Esophagus squamous epithelium (tissue), 5 donors: ENCODE data around the gene PJA1. TPM values are rescaled to one million over a fixed set of nuclear protein-coding genes. Genes with fewer than 3 reads are reported as not detected.

Source experiments
- DNase-seq: peaks from one replicate; lab custom pipeline; 2025; lab: John Stamatoyannopoulos, UW
- H3K27ac ChIP-seq, 4 donors: fragments of 200-600 bp; sonication (generic); one replicate each; pipeline ENCODE4 v1.5.1; 2016 to 2019; ENCODE audit warnings: mild to moderate bottlenecking in 1 of 4
- H3K27me3 ChIP-seq, 4 donors: fragments of 200-600 bp; sonication (generic); 1 replicate in 3 of 4; 2 replicates in 1 of 4; pipeline versions ENCODE4 v1.5.1 to v1.6.0; 2017 to 2021; ENCODE audit warnings: antibody characterized with exemption in 1 of 4
- H3K36me3 ChIP-seq, 3 donors: fragments of 200-600 bp; sonication (generic); one replicate each; pipeline ENCODE4 v1.5.1; 2016 to 2019
- H3K4me1 ChIP-seq, 3 donors: fragments of 200-600 bp; sonication (generic); one replicate each; pipeline ENCODE4 v1.5.1; 2017 to 2019
- H3K4me3 ChIP-seq, 4 donors: fragments of 200-600 bp; sonication (generic); 1 replicate in 3 of 4; 2 replicates in 1 of 4; pipeline ENCODE4 v1.5.1; 2016 to 2019; ENCODE audit warnings: mild to moderate bottlenecking in 2 of 4, moderate library complexity in 1 of 4
- H3K9me3 ChIP-seq, 3 donors: fragments of 200-600 bp; sonication (generic); one replicate each; pipeline ENCODE4 v1.5.1; 2016 to 2019
- CTCF ChIP-seq, 6 experiments: fragments of 450-650 bp in 4 of 6; fragments of 200-600 bp in 2 of 6; sonication (generic) in 2 of 6; IDR thresholded peaks; one replicate each; pipeline ENCODE4 v1.5.1; 2016 to 2019; ENCODE audit warnings: antibody characterized with exemption in 6 of 6, mild to moderate bottlenecking in 4 of 6, moderate library complexity in 4 of 6
- POLR2A ChIP-seq, 4 donors: fragments of 450-650 bp; IDR thresholded peaks; one replicate each; pipeline ENCODE4 v1.6.1; 2017; ENCODE audit warnings: antibody characterized with exemption in 4 of 4, mild to moderate bottlenecking in 4 of 4, moderate library complexity in 3 of 4
- WGBS, 2 donors: methylation state at CpG; one replicate each; pipeline ENCODE4 v1.1.5; 2018; 5-methylcytosine and 5-hydroxymethylcytosine counted together
- intact Hi-C: fragments of 100-400 bp; cut with DNase I; formaldehyde crosslinking; loops from one replicate; pipeline ENCODE4 v1.15.0; 2022
- total RNA-seq, 4 donors: library from RNA; depleted of rRNA; stranded (reverse); fragments of >200 nt; gene quantifications; one replicate each; pipeline ENCODE4 v1.1.0, GENCODE V29; 2016
- donor health status: DM: yes; HTN: yes; CAD: no.

PJA1 gene
- total RNA-seq, 4 donors from 2014 or later: 7.5 to 24.2 (median 15.8) TPM

- intact Hi-C loops: no loop called here
- H3K27me3 ChIP-seq: peaks cover 0 to 1% (median 0%) of the 10 kb centered on the region in 4 donors
These were observed 31.2 kb downstream of the PJA1 start for GRCh38 chrX:69133921-69134542.

GRCh38 chrX:69131886-69132285 is 33.4 kb downstream of the PJA1 start:
- H3K36me3 ChIP-seq: no peaks in the 10 kb centered on the region
- TF ChIP-seq POLR2A (IDR thresholded peaks at IDR 0.05) (no peak), CTCF (IDR thresholded peaks at IDR 0.05) (no peak)
- 59 to 92% methylated on average over 2 to 5 of the region's 5 CpGs for WGBS, 2 donors
- no peak for DNase-seq
- H3K4me3 ChIP-seq: no peak overlapping the region
- no peaks in the 10 kb centered on the region for H3K9me3 ChIP-seq
- peaks cover 0 to 13% (median 7%) of the 10 kb centered on the region in 3 donors for H3K4me1 ChIP-seq
- H3K27me3 ChIP-seq: peaks cover 0 to 9% (median 0%) of the 10 kb centered on the region in 4 donors
- intact Hi-C loops: no loop called here
- no peak overlapping the region for H3K27ac ChIP-seq

More at GRCh38 chrX:69133921-69134542, 31.2 kb downstream of the PJA1 start:
- peaks cover 0 to 2% (median 0%) of the 10 kb centered on the region in 3 donors for H3K4me1 ChIP-seq
- no peak overlapping the region for H3K27ac ChIP-seq
- no peaks in the 10 kb centered on the region for H3K9me3 ChIP-seq
- 8 to 14% methylated on average over 6 of the region's 6 CpGs for WGBS, 2 donors
- H3K4me3 ChIP-seq: no peak overlapping the region
- no peak for DNase-seq
- no peak for TF ChIP-seq POLR2A (IDR thresholded peaks at IDR 0.05)
- TF ChIP-seq CTCF (IDR thresholded peaks at IDR 0.05): peak in 4 of 6 experiments; percentile 25 to 51 (median 32)
- H3K36me3 ChIP-seq: no peaks in the 10 kb centered on the region

- no peaks in the 10 kb centered on the region for H3K36me3 ChIP-seq
- no peak for DNase-seq
- no peaks in the 10 kb centered on the region for H3K9me3 ChIP-seq
- H3K27me3 ChIP-seq: peaks cover 0 to 9% (median 0%) of the 10 kb centered on the region in 4 donors
- intact Hi-C loops: no loop called here
- 33 to 48% methylated on average over 2 of the region's 2 CpGs for WGBS, 2 donors
- H3K4me3 ChIP-seq: no peak overlapping the region
- TF ChIP-seq CTCF (IDR thresholded peaks at IDR 0.05) (no peak), POLR2A (IDR thresholded peaks at IDR 0.05) (no peak)
- H3K27ac ChIP-seq: no peak overlapping the region
- peaks cover 0 to 13% (median 7%) of the 10 kb centered on the region in 3 donors for H3K4me1 ChIP-seq
These were observed 34.8 kb downstream of the PJA1 start for GRCh38 chrX:69130439-69130838.

GRCh38 chrX:69128588-69128987 is 36.7 kb downstream of the PJA1 start:
- H3K4me3 ChIP-seq: peak overlapping the region in 1 of 4 donors; percentile 42
- intact Hi-C loops: no loop called here
- H3K9me3 ChIP-seq: no peaks in the 10 kb centered on the region
- DNase-seq: no peak
- peaks cover 0 to 9% (median 0%) of the 10 kb centered on the region in 4 donors for H3K27me3 ChIP-seq
- H3K4me1 ChIP-seq: peaks cover 0 to 15% (median 7%) of the 10 kb centered on the region in 3 donors
- WGBS, 2 donors: no CpG with 5 or more reads among the region's 34 CpGs
- TF ChIP-seq CTCF (IDR thresholded peaks at IDR 0.05) (no peak), POLR2A (IDR thresholded peaks at IDR 0.05) (no peak)
- peak overlapping the region in 2 of 4 donors; percentile 7 to 25 for H3K27ac ChIP-seq
- no peaks in the 10 kb centered on the region for H3K36me3 ChIP-seq

- peaks cover 0 to 9% (median 0%) of the 10 kb centered on the region in 4 donors for H3K27me3 ChIP-seq
- DNase-seq: no peak
- WGBS, 2 donors: 56 to 64% methylated on average over 1 to 3 of the region's 3 CpGs
- H3K4me1 ChIP-seq: peaks cover 0 to 20% (median 7%) of the 10 kb centered on the region in 3 donors
- no peak for TF ChIP-seq CTCF (IDR thresholded peaks at IDR 0.05)
- no peak overlapping the region for H3K27ac ChIP-seq
- no peak overlapping the region for H3K4me3 ChIP-seq
- H3K36me3 ChIP-seq: no peaks in the 10 kb centered on the region
- H3K9me3 ChIP-seq: no peaks in the 10 kb centered on the region
- intact Hi-C loops: no loop called here
These were observed 37.8 kb downstream of the PJA1 start for GRCh38 chrX:69127466-69127865.
